ENCODE measurements around the gene LPIN1.

LPIN1 gene

DNA sequence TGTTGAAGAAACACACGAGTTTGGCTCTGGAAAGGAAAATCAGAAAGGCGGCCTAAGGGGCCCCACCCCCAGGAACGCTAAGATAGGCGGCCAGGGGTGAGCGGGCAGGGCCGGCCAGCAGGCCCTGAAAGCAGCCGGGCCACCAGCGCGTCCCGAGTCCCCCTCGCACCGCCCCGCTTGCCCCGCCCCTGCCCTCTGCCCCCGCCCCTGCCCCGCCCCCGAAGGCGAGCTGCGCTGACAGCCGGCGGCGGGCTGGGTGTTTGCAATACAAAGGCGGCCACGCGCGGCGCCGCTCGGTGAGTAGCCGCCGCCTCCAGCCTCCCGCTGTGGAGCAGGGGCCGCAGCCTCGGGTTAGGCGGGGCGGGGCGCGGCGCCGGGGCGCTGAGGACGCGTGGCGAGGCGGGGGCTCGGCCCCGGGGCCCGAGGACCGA is at the start of gene LPIN1:
LPIN1 (plus strand) TSS at position 257 of the 431 bp plus-strand sequence. CDS start 18,910 bp downstream, outside the sequence.
- DNase-seq (ENCODE audit: low read depth, low spot score), result no peak

GRCh38 chr2:11696736-11697102 is 49.7 kb upstream of the LPIN1 start:
- no peak for DNase-seq (ENCODE audit: low read depth, low spot score)

DNA sequence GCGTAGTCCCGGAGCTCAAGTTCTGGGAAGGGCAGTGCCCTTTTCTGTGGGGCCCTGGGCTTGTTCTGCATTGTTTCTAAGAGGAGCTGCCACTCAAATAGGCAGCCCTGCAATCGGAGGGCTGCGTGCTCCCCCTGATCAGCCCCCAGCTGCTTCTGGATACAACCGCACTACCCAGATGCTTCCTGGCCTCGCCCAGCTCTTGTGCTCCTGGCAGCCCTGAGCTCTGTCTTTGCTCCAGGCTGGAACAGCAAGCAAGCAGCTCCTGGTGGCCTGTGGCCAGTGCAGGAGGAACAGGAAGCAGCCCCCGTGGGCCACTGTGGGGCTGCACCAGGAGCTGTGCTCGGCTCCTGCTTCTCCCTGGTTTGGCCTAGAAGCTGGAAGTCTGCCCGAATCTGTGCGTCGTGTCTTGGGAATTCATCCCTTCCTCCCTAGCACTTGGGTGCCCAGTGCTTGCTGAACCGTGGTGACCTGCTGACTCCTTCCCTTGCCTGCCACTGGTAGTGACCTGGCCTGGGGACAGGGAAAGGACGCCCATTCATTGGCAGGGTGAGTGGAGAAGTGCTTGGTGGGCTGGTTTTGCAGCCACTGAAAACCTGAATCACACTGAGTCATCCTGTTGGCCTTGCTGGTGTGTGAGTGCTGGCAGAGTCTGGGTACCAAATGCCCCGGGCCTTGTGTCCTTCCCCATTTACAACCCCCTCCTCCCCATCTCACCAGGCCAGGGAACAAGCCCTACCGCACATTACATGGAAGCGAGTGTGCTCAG is 49.1 kb upstream of the LPIN1 start:
- no peak for DNase-seq (ENCODE audit: low read depth, low spot score)

GRCh38 chr2:11698009-11698922 is 48.2 kb upstream of the LPIN1 start:
- no peak for DNase-seq (ENCODE audit: low read depth, low spot score)

- no peak for DNase-seq (ENCODE audit: low read depth, low spot score)
Measured at GRCh38 chr2:11699686-11700670, 46.5 kb upstream of the LPIN1 start.

- DNase-seq (ENCODE audit: low read depth, low spot score), result no peak
Measured at GRCh38 chr2:11701206-11701605, 45.2 kb upstream of the LPIN1 start.

DNA sequence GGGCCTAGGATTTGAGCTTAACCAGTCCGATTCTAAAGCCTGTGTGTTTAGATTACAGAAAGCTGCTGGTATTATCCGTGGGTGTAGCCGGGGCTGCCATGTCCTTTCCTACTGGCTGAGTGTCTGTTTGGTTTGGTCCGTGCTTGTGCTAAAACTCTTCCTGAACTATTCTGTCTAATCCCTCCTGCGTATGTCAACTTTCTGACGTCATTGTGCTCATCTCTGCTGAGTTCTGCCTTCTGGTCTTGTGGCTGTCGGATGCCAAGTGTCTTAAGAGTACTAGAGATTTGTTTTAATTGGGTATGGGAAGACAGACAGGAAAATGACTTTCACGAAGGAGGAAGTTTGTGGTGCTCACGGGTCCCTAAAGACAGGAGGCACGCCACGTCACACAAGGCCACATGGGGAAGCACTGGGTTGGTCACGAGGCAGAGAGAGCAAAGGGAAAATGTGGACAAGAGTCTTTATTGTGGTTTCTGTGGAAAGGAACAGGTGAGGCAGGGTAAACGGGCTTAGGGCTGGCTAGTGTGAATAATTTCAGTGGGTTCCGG is 44.6 kb upstream of the LPIN1 start:
- DNase-seq (ENCODE audit: low read depth, low spot score), result no peak

- no peak for DNase-seq (ENCODE audit: low read depth, low spot score)
Measured at GRCh38 chr2:11702946-11703345, 43.5 kb upstream of the LPIN1 start.

GRCh38 chr2:11703700-11704099 is 42.7 kb upstream of the LPIN1 start:
- DNase-seq (ENCODE audit: low read depth, low spot score), result no peak

DNA sequence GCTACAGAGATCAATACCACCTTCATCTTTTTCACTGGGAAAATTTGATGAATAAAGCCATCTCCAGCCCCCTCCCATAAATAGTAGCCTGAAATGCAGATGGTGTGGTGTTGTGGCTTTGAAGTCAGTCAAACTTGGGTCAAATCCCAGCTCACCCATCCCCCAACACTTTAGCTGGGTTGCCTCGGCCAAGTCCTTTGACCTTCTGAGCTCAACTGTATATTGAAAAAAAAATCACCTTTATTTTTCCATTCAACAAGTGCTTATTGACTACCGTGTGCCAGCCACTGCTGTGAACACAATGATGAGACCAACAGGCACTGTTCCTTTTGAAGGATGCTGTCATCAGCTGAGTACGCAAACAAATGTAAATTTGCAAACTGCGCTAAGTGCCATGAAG is 41.4 kb upstream of the LPIN1 start:
- no peak for DNase-seq (ENCODE audit: low read depth, low spot score)

- DNase-seq (ENCODE audit: low read depth, low spot score), result no peak
Measured at GRCh38 chr2:11705711-11706110, 40.7 kb upstream of the LPIN1 start.

DNA sequence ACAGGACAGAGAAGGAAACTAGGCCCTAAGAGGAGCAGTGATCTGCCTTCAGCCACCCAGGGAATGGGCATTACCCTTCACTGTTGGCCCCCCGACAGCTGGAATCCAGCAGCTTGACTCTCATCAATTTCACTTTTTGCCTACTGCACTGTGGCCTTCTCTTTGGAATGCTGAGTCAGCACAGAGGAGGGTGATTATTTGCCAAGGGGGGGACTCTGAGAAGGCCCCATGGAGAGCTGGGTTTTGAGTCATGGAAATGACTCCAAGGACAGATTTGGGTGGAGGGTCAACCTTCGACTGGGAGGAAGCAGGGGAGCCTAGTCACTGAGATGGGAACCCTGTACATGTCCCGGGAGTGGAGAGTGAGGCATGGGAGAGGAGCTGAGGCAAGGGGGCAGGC is 38.3 kb upstream of the LPIN1 start:
- DNase-seq (ENCODE audit: low read depth, low spot score), result no peak

DNA sequence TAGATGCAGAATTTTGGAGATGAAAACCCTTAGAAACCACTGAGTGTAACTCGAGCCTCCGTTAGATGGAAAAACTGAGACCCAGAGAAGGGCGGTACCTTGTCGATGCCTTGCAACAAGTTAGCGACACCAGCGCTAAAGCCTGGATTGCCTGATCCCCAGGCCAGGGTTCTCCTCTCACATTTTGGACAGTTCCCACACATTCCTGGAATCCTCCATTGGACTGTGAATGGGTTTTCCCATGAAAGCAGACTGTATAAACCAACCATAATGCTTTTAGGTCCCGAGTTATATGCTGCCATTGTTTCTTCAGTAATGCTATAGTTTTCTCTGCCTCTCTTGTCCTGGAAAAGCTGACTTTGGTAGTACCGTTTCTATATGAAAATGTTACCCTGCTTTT is 37.1 kb upstream of the LPIN1 start:
- no peak for DNase-seq (ENCODE audit: low read depth, low spot score)

GRCh38 chr2:11710210-11710609 is 36.2 kb upstream of the LPIN1 start:
- no peak for DNase-seq (ENCODE audit: low read depth, low spot score)

- no peak for DNase-seq (ENCODE audit: low read depth, low spot score)
Measured at GRCh38 chr2:11710632-11711353, 35.6 kb upstream of the LPIN1 start.

- DNase-seq (ENCODE audit: low read depth, low spot score), result no peak
Measured at GRCh38 chr2:11711354-11711716, 35.1 kb upstream of the LPIN1 start.

- no peak for DNase-seq (ENCODE audit: low read depth, low spot score)
Measured at GRCh38 chr2:11711751-11712150, 34.7 kb upstream of the LPIN1 start.

DNA sequence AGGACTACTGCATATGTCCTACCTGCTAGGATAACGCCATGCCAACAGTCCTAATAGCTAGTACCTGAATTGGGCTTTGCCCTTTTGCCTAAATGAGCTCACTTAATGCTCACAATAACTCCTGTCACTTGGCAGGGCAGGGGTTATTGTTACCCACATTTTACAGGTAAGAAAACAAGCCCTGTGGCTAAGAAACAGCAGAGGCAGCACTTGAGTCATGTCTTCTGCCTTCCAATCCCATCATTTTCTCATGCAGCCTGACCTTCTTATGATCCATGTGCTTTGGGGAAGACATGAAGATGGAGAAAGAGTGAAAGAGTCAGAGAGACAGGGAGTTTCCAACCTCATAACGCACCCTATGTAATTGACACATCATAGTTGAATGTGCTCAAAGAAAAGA is 33.6 kb upstream of the LPIN1 start:
- no peak for DNase-seq (ENCODE audit: low read depth, low spot score)

DNA sequence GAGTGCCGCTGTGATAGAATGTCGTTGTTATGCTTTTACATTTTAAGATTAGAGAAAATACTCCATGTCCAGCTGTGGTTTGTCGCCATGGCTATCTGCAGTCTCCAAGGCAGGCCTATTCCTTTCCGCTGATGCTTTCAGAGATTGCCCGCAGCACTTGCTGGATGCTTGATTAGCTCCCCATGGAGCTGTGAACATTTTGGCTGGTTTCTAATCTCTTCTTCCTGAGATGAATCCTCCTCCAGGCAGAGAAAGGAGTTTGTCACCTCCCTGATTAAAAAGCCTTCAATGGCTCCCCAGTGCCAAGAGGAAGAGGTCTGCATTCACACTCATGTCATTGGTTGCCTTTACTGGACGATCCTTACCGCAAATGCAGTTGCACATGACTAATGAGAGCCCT is 32.6 kb upstream of the LPIN1 start:
- no peak for DNase-seq (ENCODE audit: low read depth, low spot score)

DNA sequence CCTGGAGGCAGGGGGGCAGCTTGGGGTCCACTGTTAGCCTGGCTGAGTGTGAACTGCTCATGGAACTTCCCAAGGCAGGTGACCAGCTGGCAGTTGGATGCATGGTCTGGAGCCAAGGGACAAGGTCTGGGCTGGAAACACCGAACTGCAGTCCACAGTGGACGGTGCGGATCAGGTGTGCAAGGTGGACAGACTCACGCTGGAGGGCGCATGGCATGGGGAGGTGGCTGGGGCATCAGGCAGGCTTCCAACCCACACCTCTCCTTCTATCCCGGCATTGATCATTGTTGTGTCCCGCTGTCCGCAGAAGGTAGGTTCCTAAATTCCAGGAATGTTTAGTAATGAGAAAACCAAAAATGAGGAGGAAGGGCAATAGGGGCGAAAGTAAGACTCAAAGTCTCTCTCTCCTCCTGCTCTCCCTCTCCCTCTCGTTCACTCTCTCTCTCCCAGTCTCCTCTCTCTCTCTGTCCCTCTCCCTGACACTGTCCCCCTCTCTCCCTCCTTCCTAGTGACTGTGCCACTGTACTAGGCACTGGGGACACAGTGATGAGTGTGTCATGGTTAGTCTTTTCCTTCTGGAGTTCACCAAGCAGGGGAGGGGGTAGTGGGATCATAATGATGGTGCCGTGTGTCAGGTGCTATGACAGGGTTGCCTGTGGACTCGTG is 30.3 kb upstream of the LPIN1 start:
- no peak for DNase-seq (ENCODE audit: low read depth, low spot score)
